Stimulated activated CD4-positive, alpha-beta T cell treated with anti-CD3 and anti-CD28 coated beads, Interleukin-1b, Interleukin-23, amount 100 ng/mL, for 24 hours (primary cell): ENCODE data around the gene RCOR3.
"Not testable (repeated sequence)": the region's sequence is repeated elsewhere in the genome, so short reads cannot be mapped to it uniquely, and the experiment has no call there.

Experiments
- DNase-seq, 4 experiments: peaks; one replicate each; pipeline ENCODE4 v3.0.0-alpha.2; 2020; ENCODE audit warnings: low read depth in 4 of 4, low spot score in 1 of 4

RCOR3 gene

GRCh38 chr1:211337430-211338223 is 78.5 kb downstream of the RCOR3 start:
- no peak for DNase-seq

GRCh38 chr1:211338224-211338620 is 79.1 kb downstream of the RCOR3 start:
- DNase-seq: no peak

GRCh38 chr1:211339631-211340041 is 80.5 kb downstream of the RCOR3 start:
- DNase-seq: no peak

- DNase-seq: no peak
These were observed 81.7 kb downstream of the RCOR3 start for GRCh38 chr1:211340622-211341507.

GRCh38 chr1:211341999-211342398 is 82.8 kb downstream of the RCOR3 start:
- DNase-seq: no peak

GRCh38 chr1:211343607-211344006 is 84.4 kb downstream of the RCOR3 start:
- DNase-seq: no peak

- DNase-seq: no peak
These were observed 85.0 kb downstream of the RCOR3 start for GRCh38 chr1:211344152-211344618.

GRCh38 chr1:211345719-211346118 is 86.6 kb downstream of the RCOR3 start:
- no peak for DNase-seq

- DNase-seq: no peak
These were observed 88.1 kb downstream of the RCOR3 start for GRCh38 chr1:211347077-211347844.

GRCh38 chr1:211348547-211348946 is 89.4 kb downstream of the RCOR3 start:
- no peak for DNase-seq

- DNase-seq: no peak
These were observed 90.6 kb downstream of the RCOR3 start for GRCh38 chr1:211349741-211350140.

- DNase-seq: not testable (repeated sequence)
These were observed 92.9 kb downstream of the RCOR3 start for GRCh38 chr1:211352055-211352454.

GRCh38 chr1:211352465-211352864 is 93.3 kb downstream of the RCOR3 start:
- DNase-seq: no peak

- peak in 3 of 4 experiments; percentile 24 to 43 (median 26) for DNase-seq
These were observed 93.9 kb downstream of the RCOR3 start for GRCh38 chr1:211352985-211353515.

- DNase-seq: no peak
These were observed 94.5 kb downstream of the RCOR3 start for GRCh38 chr1:211353562-211354212.

GRCh38 chr1:211355873-211356272 is 96.7 kb downstream of the RCOR3 start:
- DNase-seq: no peak

- DNase-seq: no peak
These were observed 97.7 kb downstream of the RCOR3 start for GRCh38 chr1:211356723-211357407.

GRCh38 chr1:211358685-211359084 is 99.5 kb downstream of the RCOR3 start:
- DNase-seq: no peak

- DNase-seq: no peak
These were observed 100.7 kb downstream of the RCOR3 start for GRCh38 chr1:211359876-211360275.

- no peak for DNase-seq
These were observed 102.0 kb downstream of the RCOR3 start for GRCh38 chr1:211361202-211361601.
